HCT116 (cell line): Measurements from ENCODE around the gene TRMU.

ENCODE experiments used
- CEBPB ChIP-seq: IDR thresholded peaks from 2 replicates; pipeline ENCODE4 v1.6.1; 2012; ENCODE audit warnings: low read depth
- CTCF ChIP-seq, 3 experiments: fragments of 200-600 bp in 1 of 3; sonication (generic) in 1 of 3; IDR thresholded peaks in 2 of 3; conservative IDR thresholded peaks in 1 of 3; 2 replicates each; pipeline ENCODE4 v1.5.1; 2012 to 2017; ENCODE audit warnings: low read depth in 2 of 3, low read length in 2 of 3, antibody characterized with exemption in 1 of 3, borderline replicate concordance in 1 of 3, control low read depth in 1 of 3, mild to moderate bottlenecking in 1 of 3, mixed read lengths in 1 of 3, mixed run types in 1 of 3, moderate library complexity in 1 of 3; ENCODE audit not compliant: insufficient read depth in 1 of 3
- EZH2 ChIP-seq: fragments of 200-600 bp; sonication (generic); IDR thresholded peaks from 2 replicates; pipeline ENCODE4 v1.6.1; 2017; ENCODE audit warnings: antibody characterized with exemption, mixed run types
- FOSL1 ChIP-seq: IDR thresholded peaks from 2 replicates; pipeline ENCODE4 v1.6.1; 2012; ENCODE audit warnings: low read depth
- POLR2A ChIP-seq: IDR thresholded peaks from 2 replicates; pipeline ENCODE4 v1.7.0; 2011; ENCODE audit warnings: borderline replicate concordance; ENCODE audit not compliant: insufficient read depth, insufficient read length; ENCODE audit errors: extremely low read depth
- SRF ChIP-seq: IDR thresholded peaks from 2 replicates; pipeline ENCODE4 v1.6.1; 2012; ENCODE audit warnings: low read depth
- YY1 ChIP-seq: IDR thresholded peaks from 2 replicates; pipeline ENCODE4 v1.6.1; 2011; ENCODE audit warnings: low read length, low read depth, moderate library complexity, mild to moderate bottlenecking; ENCODE audit not compliant: insufficient replicate concordance; ENCODE audit errors: extremely low read depth
- ZBTB33 ChIP-seq: IDR thresholded peaks from 2 replicates; pipeline ENCODE4 v1.6.1; 2011; ENCODE audit warnings: mild to moderate bottlenecking, low read length, moderate library complexity; ENCODE audit not compliant: insufficient replicate concordance; ENCODE audit errors: extremely low read depth
- ZFX ChIP-seq: fragments of 450-650 bp; IDR thresholded peaks from 2 replicates; pipeline ENCODE4 v1.6.1; 2017

- TF ChIP-seq CTCF (IDR thresholded peaks at IDR 0.05 in 2 of 3, conservative IDR thresholded peaks at IDR 0.05 in 1 of 3; ENCODE audit: borderline replicate concordance in 1 of 3, insufficient read depth in 1 of 3, low read depth in 2 of 3, low read length in 2 of 3) = peak; percentile 85 to 96 (median 90)
- TF ChIP-seq SRF = no peak
- TF ChIP-seq EZH2 = no peak
- TF ChIP-seq POLR2A = no peak
- no peak for TF ChIP-seq FOSL1
- TF ChIP-seq CEBPB = no peak
- no peak for TF ChIP-seq YY1
- no peak for TF ChIP-seq ZFX
- TF ChIP-seq ZBTB33 = no peak
These were observed 32.2 kb downstream of the TRMU start for GRCh38 chr22:46367707-46368191.
